ENCODE measurements around the gene LMBR1.

LMBR1 gene

DNA sequence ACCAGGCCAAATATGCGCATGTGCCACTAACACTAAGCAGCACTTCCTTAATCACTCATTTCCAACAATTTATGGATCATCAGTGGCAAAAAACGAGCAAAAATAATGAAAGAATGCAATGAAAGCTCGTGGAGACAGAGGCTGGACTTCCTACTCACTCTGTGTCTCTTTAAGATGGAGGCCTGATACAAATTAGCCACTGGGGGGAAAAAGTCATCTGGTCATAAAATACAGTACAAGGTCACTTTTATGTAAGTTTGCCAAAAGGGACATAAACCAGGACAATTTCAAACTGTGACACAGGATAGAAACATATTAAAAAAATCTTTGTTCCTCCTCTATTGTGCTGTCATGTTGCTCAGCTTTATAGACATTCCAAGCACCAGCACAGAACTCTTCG is 101.7 kb downstream of the LMBR1 start:
- DNase-seq: no peak

DNA sequence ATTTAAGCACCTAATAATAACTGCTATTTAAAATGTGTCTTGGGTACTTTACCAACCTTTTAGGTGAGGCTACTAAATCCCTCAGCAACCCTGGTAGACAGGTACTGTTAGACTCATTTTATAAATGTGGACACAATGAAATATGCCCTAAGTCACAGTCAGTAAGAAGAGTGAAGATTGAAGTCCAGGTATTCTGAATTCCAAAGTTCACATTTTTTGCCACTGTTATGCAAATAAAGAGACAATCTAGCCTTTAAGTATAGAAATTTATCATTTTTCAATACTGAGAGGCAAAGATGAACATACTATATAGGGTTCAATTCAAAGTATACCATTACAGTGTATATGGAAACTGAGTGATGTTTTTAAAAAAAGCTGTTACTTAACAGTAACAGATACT is 102.7 kb downstream of the LMBR1 start:
- no peak for DNase-seq

DNA sequence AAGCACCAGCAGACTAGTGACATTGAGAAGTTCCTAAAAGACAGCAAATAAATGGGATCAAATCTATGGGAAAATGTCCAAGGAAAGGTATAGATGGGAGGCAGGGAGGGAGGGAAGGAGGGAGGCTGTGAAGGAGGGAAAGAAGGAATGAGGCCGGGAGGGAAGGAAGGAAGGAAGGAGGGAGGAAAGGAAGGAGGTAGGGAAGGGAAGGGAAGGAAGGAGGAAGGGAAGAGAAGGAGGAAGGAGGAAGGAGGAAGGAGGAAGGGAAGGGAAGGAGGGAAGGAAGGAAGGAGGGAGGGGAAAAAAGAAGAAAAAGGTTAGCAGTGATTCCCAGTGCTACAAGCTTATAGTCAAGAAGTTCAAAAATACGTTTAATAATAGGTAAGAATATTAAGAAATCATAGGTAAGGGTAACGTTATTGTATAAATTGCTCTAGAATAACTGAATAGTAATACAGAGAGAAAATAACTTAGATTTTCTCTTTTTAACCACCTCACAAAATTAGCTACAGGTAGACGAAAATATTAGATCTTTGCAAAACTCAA is 106.9 kb downstream of the LMBR1 start:
- DNase-seq: no peak

DNA sequence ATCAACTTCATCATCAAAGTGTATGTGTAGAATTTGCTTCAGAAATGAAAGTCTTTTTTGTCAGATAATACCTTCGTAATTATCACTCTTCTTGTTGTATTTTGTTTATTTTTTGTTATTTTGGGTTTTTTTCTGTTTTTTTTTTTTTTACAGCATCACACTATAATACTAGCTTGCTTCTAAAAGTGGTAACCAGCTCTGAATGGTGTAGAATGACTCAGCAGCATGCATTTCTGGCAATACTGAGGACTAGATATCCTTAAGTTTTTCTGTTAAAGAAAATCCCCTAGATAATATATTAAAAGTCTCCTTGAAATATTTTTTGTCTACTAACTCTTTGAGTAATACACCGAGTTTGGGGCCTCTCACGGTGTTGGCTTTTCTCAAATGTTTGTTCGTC is 109.1 kb downstream of the LMBR1 start:
- DNase-seq: no peak

DNA sequence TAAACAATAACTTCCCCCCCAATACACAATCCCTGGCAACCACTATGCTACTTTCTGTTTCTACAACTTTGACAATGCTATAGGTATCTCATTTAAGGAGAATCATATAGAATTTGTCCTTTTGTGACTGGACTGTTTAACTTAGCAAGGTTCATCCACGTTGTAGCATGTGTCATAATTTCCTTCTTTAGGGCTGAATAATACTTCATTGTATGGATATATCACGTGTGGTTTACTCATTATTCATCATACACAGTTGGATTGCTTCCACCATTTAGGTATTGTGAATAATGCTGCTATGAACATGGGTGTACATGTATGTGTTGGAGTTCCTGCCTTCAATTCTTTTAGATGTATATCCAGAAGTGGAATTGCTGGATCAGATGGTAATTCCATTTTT is 111.0 kb downstream of the LMBR1 start:
- no peak for DNase-seq

DNA sequence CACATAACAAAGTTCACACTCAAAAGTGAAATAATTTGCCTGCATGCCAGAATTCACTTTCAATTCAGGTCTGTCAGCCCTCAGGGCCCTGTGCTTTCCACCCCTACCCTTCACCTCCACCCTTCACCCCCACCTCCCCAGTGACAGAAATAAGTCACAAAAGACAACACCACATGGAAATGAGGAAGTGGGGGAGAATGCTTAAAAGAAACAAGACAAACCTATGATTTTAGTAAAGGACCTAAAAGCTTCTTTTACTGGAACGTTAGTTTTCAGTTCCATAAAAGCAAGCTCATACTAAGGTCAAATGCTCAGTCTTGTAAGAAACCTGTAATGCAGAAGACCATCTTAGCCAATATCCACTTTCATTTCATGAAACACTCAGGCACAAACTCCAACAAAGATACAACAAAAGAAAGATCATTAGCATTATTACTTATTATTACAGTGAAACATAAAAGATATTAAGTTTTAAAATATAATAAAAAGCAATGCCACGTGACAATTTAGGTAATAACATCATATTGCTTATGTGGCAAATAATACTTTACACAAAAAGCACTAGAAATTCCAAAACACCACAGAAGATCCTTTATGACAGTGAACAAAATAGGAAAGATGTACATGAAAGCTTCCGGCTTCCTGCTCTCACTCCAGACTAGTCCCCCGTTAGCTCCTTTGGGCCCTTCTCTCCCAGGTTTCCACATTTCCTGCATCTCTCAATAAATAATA is 112.1 kb downstream of the LMBR1 start:
- no peak for DNase-seq

DNA sequence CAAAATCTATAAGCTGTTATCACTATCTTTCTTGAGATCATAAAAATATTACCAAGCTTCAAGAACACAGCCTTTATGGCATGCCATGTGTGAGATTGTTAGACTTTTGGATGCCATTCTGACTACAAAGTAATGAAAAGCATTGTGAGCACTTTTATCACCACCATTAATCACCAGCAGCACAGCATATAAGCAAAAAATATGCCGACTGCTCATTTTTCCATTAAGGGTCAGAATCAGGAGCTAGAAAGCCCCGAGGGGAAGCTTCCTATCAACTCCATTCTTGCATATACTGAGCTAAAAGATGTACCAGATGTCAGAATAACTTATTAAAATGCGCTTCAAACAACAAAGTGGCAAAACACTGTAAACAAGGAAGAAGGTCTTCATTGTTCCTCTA is 114.3 kb downstream of the LMBR1 start:
- DNase-seq: no peak

DNA sequence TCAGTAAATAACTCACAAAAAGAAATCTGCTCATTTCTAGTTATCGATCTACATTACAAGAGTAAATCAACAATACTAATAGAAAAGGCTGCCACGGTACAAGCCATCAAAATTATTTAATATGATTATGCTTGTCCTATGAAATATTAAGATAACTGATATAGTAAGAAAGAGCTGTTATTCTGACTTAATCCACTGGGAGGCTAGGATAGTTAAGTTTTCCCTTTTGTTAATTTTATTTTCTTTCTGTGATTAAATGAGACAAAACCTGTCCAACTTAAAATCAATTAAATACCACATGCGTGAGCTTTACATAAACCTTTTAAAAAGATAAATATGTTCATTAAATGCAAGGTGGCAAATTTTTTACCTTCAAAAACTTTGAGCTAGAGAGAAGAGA is 114.8 kb downstream of the LMBR1 start:
- no peak for DNase-seq

DNA sequence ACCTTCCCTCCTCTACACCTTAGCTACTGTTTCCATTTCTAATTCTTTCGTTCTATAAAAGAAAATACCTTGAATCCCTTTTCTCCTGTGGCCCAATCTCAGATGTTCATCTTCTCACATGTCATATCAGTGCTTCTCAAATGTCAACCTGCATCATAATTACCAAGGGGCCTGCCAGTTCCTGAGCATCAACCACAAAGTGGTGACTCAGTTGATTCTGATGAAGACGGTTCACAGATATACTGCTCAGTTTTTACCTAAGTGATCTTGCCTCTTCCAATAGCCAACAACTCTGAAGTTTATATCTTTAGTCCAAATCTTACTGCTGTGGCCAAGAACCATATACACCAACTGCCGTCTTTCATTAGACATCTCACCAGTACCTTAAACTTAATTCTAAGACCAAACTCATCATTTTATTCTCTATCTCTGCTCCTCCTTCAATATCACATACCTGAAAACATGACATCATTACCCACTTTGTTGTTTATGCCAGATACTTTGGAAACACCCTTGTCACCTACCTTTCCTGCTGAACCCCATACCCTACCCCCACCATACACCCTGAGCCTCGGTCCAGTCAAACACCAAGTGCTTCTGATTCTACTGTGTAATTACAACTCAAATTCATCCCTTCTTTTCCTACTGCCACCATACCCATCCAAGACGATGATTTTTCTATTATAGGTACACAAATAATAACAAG is 115.5 kb downstream of the LMBR1 start:
- DNase-seq: no peak

DNA sequence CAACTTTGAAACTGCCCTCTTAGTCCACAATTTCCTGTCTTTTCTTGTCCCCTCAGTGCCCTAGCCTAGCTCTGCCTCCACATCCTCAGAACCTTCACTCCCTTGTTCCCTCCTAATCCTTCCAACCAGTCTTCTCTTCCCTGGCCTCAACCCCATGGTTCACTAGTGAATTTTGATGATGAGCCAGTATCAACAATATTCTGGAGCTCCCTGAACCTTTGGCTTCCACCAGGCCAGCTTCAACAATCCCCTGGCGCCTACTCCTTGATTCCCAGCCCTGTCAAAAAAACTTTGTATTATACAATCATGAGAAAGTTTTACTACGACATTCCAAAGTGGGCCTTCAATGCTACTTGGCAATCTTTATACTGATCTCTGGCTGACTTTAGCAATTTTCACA is 116.5 kb downstream of the LMBR1 start:
- DNase-seq: no peak

DNA sequence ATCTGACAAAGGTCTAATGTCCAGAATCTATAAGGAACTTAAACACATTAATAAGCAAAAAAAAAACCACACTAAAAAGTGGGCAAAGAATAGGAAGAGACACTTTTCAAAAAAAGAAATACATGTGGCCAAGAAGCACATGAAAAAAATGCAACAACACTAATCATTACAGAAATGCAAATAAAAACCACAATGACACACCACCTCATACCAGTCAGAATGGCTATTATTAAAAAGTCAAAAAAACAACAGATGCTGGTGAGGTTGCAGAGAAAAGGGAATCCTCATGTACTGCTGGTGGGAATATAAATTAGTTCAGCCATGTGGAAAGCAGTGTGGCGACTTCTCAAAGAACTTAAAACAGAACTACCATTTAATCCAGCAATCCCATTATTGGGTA is 119.0 kb downstream of the LMBR1 start:
- no peak for DNase-seq

DNA sequence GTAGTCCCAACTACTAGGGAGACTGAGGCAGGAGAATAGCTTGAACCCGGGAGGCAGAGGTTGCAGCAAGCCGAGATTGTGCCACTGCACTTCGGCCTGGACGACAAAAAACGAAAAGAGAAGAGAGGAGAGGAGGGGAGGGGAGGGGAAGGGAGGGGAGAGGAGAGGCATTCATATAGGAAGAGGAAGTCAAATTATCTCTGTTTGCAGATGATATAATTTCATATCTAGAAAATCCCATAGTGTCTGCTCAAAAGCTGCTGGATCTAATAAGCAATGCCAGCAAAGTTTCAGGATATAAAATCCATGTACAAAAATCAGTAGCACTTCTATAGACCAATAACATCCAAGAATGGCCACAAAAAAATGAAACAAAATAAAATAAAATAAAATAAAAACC is 120.3 kb downstream of the LMBR1 start:
- DNase-seq: no peak

DNA sequence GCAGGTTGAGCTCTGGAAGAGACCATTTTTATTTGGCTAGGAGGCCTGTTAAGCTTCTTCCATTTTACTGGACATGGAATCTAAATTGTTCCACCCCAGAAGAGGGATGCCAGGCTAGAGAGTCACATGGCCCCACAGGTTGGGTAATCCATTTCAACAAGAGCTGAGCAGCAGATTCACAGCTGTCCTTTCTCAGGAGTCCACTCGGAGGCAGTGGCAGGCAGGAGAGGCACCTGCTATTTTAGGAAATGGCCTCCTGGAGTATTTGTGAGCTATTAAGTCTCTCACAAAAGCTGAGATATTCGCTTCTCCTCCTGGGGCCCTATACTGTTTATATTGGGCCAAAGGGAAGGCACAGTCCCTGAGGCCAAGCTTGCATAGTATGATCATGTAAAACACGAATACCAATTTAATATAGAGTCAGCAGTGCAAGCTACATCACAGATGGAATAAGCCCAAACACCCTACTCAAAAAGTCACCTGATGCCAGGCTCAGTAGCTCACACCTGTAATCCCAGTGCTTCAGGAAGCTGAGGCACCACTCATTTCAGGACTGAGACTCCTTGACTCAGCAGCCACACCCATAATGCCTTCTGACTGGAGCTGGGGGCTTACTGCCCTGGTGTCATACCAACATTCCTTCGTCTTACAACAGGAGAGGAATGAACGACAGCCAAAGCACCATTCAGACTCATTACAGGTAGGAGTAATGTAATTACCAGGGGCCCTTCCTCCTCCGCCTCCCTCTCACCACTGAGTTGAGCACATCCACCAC is 124.1 kb downstream of the LMBR1 start:
- DNase-seq: no peak

DNA sequence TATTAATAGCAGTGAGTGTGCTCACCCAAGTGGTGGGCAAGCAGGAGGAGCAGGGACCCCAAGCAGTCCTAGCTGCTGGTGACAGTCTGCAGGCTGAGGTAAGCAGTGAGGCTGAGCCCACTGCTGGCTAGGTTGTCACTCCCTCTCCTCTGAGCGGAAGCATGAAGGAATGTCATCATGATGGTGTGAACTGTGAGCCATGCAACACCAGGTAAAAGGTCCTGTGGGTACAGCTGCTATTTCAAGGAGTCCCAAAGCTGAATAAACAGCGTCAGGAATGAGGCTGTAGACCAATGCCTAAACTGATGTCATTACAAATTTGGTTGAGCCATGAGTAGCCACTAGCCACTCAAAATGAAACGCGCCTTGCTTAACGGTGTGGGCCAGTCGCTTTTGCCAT is 126.3 kb downstream of the LMBR1 start:
- no peak for DNase-seq

DNA sequence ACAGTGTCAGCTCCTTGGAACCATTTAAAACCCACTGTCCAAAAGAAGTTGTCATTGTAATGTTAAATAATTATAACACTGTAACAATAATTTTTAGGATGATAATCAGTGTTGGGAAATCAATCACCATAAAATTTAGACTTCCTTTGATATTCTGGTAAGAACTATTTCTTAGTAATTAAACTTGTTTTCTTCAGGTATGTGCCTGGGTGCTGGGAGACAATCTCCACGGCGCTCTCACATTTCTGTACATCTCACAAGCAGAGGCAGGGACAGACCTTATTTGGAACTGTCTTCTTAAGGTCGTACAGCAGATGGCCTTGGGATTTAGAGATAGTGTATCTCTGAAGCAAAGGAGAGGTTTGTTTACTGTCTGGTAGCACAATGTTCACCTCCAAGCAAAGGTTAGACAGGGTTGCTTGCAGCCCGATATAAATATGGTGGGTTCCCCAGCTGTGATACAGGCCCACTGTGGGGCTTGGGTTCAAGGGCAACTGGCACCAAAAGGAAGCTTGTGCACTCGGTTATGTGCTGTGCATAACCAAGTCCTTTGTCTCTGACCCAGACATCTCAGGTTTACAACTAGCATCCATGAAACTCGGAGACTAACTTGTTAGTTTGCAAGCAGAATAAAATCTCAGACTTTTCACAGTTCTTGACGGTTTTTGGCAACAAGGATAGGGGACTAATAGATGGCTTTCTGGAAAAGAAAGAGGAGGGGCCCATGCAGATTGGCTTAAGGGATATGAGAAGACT is 126.9 kb downstream of the LMBR1 start:
- DNase-seq: no peak

DNA sequence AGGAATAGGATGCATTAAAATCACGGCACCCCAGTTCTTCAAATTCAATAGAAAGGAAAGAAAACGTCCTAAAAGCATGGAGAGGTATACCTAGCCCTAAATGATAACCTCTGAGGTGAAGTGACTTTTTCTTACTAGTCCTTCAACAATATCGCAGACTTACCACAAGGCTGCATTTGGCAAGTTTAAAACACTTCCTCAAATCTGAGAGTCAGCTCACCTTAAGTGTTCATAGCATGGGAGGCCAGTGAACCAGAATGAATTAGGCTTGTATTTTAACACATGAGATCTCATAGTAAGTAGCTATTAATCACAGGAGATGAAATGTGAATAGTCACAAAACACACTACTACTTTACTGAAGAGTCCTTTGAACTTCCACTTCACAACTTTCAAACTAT is 128.2 kb downstream of the LMBR1 start:
- DNase-seq: no peak

DNA sequence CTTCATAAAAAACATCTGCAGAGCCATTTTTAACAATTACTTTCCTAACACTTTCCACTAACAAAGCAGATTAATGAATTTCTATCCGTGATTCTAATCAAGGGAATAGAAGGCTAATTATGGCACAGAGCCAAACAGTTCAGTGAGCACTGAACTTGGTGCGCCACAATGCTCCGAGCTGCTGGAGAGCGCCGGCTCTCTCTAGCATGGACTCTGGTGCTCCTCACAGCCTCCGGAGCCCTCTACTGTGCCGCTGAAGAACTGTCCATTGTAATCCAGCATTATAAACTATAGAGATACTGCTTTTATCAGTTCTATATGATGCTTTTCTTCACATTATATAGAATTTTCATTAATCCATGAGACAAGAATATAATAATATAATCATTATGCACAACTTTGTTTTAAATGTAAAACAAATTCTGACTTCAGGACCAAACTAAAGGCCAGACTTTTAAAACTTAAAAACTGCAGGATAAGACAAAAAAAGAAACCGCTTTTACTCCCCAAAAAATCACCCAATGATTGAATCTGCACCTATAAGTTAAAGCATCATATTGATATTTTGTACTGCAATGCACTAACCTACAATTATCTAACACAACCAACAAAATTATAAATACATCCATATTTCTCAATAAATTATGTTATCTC is 128.8 kb downstream of the LMBR1 start:
- peak; percentile 35 for DNase-seq

DNA sequence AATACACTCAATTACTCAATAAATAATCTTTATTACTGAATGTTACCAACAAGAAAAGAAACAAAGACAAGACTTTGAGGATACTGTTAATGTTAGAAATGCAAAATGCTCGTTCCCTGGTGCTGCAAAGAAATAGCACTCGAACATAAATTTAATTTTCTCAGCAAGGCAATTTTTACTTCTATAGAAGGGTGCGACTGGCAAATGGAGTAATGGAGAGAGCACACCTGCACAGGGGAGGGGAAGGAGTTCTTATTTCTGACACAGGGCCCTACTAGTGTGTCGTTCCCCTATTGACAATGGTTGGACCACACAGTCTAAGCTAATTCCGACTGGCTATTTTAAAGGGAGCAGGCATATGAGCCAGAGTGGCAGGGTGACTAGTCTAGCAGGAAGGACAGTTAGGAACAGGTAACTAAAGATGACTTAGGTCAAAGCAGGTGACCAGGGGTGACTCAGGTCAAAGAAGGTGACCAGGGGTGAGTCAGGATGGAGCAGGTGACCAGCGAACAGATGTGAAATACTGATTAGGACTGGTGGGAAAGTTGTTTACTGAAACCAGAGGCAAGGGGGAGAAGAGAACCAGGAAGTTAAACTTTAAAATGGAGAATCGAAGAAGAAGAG is 133.3 kb downstream of the LMBR1 start:
- DNase-seq: no peak

DNA sequence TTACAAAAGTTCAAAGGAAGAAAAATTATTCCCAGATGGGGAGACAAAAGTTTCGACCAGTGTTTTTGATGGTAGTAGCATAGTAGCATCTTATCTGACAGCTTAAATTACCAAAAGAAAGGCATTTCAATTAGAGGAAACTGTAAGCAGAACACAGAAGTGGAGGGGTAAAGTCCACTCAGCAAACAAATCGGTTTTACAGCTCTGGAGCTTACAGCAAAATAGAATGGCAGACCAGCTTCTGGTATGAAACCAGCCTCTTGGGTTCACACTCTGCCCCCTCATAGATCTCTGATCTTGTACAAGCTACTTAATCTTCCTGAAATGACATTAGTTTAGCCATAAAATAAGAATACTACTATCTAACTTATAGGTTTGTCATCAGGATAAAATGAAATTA is 133.8 kb downstream of the LMBR1 start:
- no peak for DNase-seq

DNA sequence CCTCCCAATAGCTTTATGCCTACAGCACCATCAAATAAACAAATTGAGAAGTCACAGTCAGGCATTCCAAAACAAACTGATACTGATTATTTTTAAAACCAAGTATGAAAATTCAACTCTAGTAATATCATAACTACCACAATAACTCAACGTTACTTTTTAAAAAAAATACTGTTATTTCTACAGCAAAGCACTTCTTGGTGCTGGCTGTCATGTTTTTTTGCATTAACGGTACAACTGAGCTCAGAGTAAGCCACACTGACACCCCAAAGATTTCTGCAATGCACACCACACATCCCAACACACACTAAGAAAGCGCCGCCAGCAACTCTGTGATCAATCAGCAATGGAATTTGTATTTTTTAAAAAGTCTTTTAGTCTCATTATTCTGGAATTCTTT is 138.8 kb downstream of the LMBR1 start:
- DNase-seq: no peak

DNA sequence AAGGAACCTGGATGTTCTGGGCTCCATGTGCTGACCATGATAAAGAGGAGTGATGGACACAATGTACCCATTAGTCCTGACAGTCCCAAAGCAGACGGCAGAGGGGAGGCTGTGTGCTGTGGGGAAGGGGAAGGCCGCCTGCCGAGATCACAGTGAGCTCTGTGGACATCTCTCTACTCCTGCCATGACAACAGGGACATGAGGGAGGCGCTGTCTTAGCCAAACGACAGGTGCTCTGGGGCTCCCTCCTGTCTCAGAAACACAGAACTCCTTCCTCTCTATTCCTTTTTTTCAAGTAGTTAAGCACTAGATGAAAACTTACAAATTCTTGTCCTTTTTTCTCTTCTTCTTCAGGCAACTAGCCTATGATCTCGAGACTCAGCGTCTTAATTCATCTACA is 139.4 kb downstream of the LMBR1 start:
- no peak for DNase-seq

DNA sequence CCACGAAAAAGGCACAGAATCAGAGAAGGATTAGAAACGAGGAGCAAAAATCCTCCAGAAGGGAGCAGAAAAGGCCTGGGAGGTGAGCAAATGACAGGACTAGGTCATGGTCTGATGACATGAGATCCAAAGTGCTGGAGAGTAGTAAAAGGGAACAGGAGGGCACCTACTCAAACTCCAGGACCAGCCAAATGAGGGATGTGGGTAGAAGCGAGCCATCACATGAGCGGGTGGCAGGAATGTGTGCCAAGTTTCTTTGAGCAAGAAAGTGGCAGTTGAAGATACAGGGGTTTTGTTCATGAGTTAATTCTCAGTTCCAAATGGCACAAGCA is 139.8 kb downstream of the LMBR1 start:
- no peak for DNase-seq
